ENCODE results near the gene KHNYN. TPM values are rescaled to one million over a fixed set of nuclear protein-coding genes. Genes with fewer than 3 reads are reported as not detected.

KHNYN gene
- total RNA-seq, 1 experiment from 2014 or later = 33.2 TPM

DNA sequence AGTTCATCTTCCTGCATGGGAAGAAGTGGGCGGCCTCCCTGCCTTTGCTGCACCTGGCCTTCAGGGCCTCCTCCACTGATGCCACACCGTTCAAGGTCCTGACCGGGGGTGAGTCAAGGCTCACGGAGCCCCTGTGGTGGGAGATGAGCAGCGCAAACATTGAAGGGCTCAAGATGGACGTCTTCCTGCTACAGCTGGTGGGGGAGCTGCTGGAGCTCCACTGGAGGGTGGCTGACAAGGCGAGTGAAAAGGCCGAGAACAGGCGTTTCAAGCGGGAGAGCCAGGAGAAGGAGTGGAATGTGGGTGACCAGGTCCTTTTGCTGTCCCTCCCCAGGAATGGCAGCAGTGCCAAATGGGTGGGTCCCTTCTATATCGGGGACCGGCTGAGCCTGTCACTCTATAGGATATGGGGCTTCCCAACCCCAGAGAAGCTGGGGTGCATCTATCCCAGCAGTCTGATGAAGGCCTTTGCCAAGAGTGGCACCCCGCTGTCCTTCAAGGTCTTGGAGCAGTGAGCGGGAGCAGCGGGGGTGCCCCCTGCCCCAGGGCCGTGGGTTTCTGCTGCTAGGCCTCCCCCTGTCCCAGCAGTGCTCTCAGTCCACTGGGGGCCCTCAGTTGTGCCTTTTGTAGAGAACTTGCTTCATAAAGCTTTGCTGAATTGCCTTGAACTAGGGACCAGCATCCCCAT lies 12.7 kb upstream of the KHNYN start:
- ATAC-seq = no peak
- no peak for DNase-seq (ENCODE audit: low spot score)
- Mint-ChIP-seq H3K4me3 (no peak overlapping the region), H3K27me3 (ENCODE audit: low read depth) (peaks cover 30% of the 10 kb centered on the region), H3K4me1 (no peaks in the 10 kb centered on the region), H3K36me3 (peaks cover 9% of the 10 kb centered on the region; the same call in 1 of the 2 replicates), H3K27ac (no peak overlapping the region), H3K9me3 (no peaks in the 10 kb centered on the region)
- no peak for TF ChIP-seq CBFB (CRISPR knock-in tag; IDR thresholded peaks at IDR 0.05; ENCODE audit: low read depth)
- no peak for TF ChIP-seq NR1H2 (CRISPR knock-in tag; IDR thresholded peaks at IDR 0.05)
- TF ChIP-seq, protein P1, sequence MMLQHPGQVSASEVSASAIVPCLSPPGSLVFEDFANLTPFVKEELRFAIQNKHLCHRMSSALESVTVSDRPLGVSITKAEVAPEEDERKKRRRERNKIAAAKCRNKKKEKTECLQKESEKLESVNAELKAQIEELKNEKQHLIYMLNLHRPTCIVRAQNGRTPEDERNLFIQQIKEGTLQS (CRISPR knock-in tag; conservative IDR thresholded peaks at IDR 0.05) = no peak
- no peak for TF ChIP-seq SMAD3 (CRISPR knock-in tag; IDR thresholded peaks at IDR 0.05; ENCODE audit: borderline replicate concordance)
- no peak for TF ChIP-seq MAX (CRISPR knock-in tag; IDR thresholded peaks at IDR 0.05)
- ChIA-PET POLR2A (interaction anchor here (0.9 kb wide), 1 partner anchor 17 kb away, joined by 3 read pairs; no protein-coding TSS in a partner anchor), CTCF (interaction anchor here (0.7 to 5.4 kb wide), 7 partner anchors 10 to 84 kb away, joined by 3 to 37 read pairs (median 4); partner anchors contain the start of genes ADCY4, CBLN3, KHNYN and NYNRIN)

DNA sequence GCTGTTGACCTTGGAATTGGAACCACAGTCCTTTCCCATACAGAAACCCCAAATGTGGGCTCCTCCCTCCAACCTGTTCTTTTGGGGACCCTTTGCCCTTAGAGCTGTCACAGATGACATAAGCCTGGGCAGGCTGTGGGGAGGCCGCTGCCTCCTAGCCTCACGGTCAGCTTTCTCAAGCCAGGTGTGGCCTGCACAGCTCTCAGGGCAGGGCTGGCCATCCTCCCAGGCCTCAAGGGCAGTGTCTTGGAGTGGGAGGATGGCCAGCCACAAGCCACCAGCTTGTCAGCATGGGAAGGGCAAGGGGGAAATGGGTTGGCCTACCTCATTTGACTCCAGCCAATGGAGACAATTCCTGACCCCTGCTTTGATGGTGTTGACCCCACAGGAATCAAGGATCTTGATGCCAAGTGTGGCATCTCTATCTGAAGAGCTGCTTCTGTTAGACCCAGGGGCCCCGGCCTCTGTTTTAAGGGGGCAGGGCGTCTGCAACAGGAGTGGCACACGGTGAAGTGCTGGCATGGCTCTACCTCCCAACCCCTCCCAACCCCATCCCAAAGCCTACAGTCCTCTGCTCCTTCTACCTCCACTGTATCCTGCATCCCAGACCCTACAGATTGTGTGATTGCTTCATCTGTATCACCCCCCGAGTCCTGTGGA lies 11.8 kb upstream of the KHNYN start:
- ChIA-PET CTCF (interaction anchor here (1.1 to 5.4 kb wide), 7 partner anchors 9 to 85 kb away, joined by 3 to 37 read pairs (median 4); partner anchors contain the start of genes ADCY4, CBLN3 and KHNYN), POLR2A (no interaction called here)
- Mint-ChIP-seq H3K9me3 (no peaks in the 10 kb centered on the region), H3K4me1 (no peaks in the 10 kb centered on the region), H3K27me3 (ENCODE audit: low read depth) (peaks cover 30% of the 10 kb centered on the region), H3K36me3 (peaks cover 9% of the 10 kb centered on the region; the same call in 1 of the 2 replicates), H3K4me3 (no peak overlapping the region), H3K27ac (no peak overlapping the region)
- DNase-seq (ENCODE audit: low spot score) (no peak), ATAC-seq (no peak)
- TF ChIP-seq USF1 (CRISPR knock-in tag; IDR thresholded peaks at IDR 0.05) (no peak), GABPB1 (CRISPR knock-in tag; IDR thresholded peaks at IDR 0.05) (no peak), ZNF423 (CRISPR knock-in tag; IDR thresholded peaks at IDR 0.05) (no peak), ATF1 (CRISPR knock-in tag; IDR thresholded peaks at IDR 0.05) (no peak), ATF6 (CRISPR knock-in tag; IDR thresholded peaks at IDR 0.05) (no peak), ZNF512 (CRISPR knock-in tag; IDR thresholded peaks at IDR 0.05; ENCODE audit: borderline replicate concordance) (no peak), ZNF232 (CRISPR knock-in tag; IDR thresholded peaks at IDR 0.05) (no peak), ZNF219 (CRISPR knock-in tag; IDR thresholded peaks at IDR 0.05; ENCODE audit: borderline replicate concordance) (no peak), CREM (CRISPR knock-in tag; IDR thresholded peaks at IDR 0.05) (no peak), JUN (CRISPR knock-in tag; IDR thresholded peaks at IDR 0.05) (no peak), ZNF138 (CRISPR knock-in tag; conservative IDR thresholded peaks at IDR 0.05) (no peak), E2F4 (CRISPR knock-in tag; IDR thresholded peaks at IDR 0.05; ENCODE audit: borderline replicate concordance, low read depth) (no peak), NFE2L1 (CRISPR knock-in tag; IDR thresholded peaks at IDR 0.05) (no peak), FOXJ3 (CRISPR knock-in tag; IDR thresholded peaks at IDR 0.05; ENCODE audit: borderline replicate concordance) (no peak)
- TF ChIP-seq, protein P2, sequence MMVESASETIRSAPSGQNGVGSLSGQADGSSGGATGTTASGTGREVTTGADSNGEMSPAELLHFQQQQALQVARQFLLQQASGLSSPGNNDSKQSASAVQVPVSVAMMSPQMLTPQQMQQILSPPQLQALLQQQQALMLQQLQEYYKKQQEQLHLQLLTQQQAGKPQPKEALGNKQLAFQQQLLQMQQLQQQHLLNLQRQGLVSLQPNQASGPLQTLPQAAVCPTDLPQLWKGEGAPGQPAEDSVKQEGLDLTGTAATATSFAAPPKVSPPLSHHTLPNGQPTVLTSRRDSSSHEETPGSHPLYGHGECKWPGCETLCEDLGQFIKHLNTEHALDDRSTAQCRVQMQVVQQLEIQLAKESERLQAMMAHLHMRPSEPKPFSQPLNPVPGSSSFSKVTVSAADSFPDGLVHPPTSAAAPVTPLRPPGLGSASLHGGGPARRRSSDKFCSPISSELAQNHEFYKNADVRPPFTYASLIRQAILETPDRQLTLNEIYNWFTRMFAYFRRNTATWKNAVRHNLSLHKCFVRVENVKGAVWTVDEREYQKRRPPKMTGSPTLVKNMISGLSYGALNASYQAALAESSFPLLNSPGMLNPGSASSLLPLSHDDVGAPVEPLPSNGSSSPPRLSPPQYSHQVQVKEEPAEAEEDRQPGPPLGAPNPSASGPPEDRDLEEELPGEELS (CRISPR knock-in tag; IDR thresholded peaks at IDR 0.05) = no peak
- TF ChIP-seq, protein P3, sequence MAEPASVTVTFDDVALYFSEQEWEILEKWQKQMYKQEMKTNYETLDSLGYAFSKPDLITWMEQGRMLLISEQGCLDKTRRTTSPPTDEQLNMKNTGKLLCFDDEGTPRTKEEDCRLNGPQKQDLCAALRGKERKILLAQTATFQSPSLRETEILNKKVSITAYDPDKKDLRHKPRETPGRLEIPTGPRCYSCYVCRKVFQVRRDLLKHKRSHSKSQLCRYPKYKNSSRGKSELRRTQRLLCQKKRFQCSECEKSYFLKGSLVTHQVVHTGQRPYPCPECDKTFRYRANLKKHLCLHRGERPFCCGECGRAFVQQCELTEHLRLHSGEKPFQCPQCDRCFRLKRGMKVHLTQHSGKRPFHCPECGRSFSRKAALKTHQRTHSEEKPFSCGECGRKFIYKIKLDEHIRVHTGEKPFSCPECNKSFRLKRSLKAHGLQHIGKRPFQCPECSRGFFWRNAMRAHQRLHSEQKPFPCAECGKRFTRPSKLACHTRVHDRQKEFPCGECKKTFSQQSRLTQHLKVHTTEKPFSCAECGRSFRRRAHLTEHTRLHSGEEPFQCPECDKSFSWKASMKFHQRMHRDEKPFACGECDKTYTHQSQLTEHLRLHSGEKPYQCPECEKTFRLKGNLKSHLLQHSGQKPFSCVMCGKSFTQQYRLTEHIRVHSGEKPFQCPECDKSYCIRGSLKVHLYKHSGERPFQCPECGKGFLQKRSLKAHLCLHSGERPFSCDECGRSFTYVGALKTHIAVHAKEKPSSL (CRISPR knock-in tag; conservative IDR thresholded peaks at IDR 0.05) = no peak

All from WTC11 (cell line).